Caco-2 (cell line): ENCODE measurements around the gene TK2. TPM values are rescaled to one million over a fixed set of nuclear protein-coding genes. Genes with fewer than 3 reads are reported as not detected.

Source experiments
- BruUV-seq: library from RNA; stranded (reverse); fragments of 400-500 nt; replicated peaks from 2 replicates; lab custom pipeline; 2021; lab: Mats Ljungman, UMichigan
- CTCF ChIA-PET: fragments of 300-600 bp; sonication (Branson Sonifier 250); formaldehyde crosslinking; loops from one replicate; lab custom pipeline; 2022; ENCODE audit warnings: antibody characterized with exemption; lab: Charles Lee
- POLR2A ChIA-PET: fragments of 300-600 bp; sonication (Branson Sonifier 250); formaldehyde crosslinking; loops from one replicate; lab custom pipeline; 2022; ENCODE audit warnings: antibody characterized with exemption; lab: Charles Lee
- DNase-seq, 2 experiments: peaks; one replicate each; pipeline versions ENCODE4 v3.0.0 to v3.0.0-alpha.2; 2020 to 2022
- H3K27me3 ChIP-seq: replicated peaks from 2 replicates; pipeline ENCODE4 v1.6.0; 2011; ENCODE audit warnings: low read length; ENCODE audit not compliant: control insufficient read depth, insufficient read depth
- H3K36me3 ChIP-seq: 2 replicates; pipeline ENCODE4 v1.5.1; 2011; ENCODE audit warnings: low read length; ENCODE audit not compliant: control insufficient read depth, insufficient read depth
- H3K4me1 ChIP-seq: fragments of 250-450 bp; sonication (Bioruptor Pico); 2 replicates; pipeline ENCODE4 v1.5.1; 2020; ENCODE audit warnings: mild to moderate bottlenecking
- H3K4me3 ChIP-seq: 2 replicates; pipeline ENCODE4 v1.5.1; 2011; ENCODE audit warnings: low read depth, mild to moderate bottlenecking, control low read depth, low read length
- H3K9me3 ChIP-seq: fragments of 250-450 bp; sonication (Bioruptor Pico); 2 replicates; pipeline ENCODE4 v1.5.1; 2020; ENCODE audit warnings: mild to moderate bottlenecking, moderate library complexity
- H3K27ac Mint-ChIP-seq: one replicate; pipeline ENCODE4 v1.8.0; 2022; ENCODE audit warnings: mixed read lengths; ENCODE audit not compliant: unreplicated experiment
- H3K27me3 Mint-ChIP-seq: one replicate; pipeline ENCODE4 v1.8.0; 2022; ENCODE audit warnings: mixed read lengths; ENCODE audit not compliant: insufficient read depth, unreplicated experiment
- H3K36me3 Mint-ChIP-seq: one replicate; pipeline ENCODE4 v1.8.0; 2022; ENCODE audit warnings: mild to moderate bottlenecking, mixed read lengths; ENCODE audit not compliant: insufficient read depth, unreplicated experiment
- H3K4me1 Mint-ChIP-seq: one replicate; pipeline ENCODE4 v1.8.0; 2022; ENCODE audit warnings: low read depth, mixed read lengths; ENCODE audit not compliant: unreplicated experiment
- H3K4me3 Mint-ChIP-seq: one replicate; pipeline ENCODE4 v1.8.0; 2022; ENCODE audit warnings: mild to moderate bottlenecking, moderate library complexity, mixed read lengths; ENCODE audit not compliant: unreplicated experiment
- H3K9me3 Mint-ChIP-seq: one replicate; pipeline ENCODE4 v1.8.0; 2022; ENCODE audit warnings: mixed read lengths; ENCODE audit not compliant: unreplicated experiment
- intact Hi-C: fragments of 100-400 bp; cut with micrococcal nuclease; formaldehyde crosslinking; loops from one replicate; pipeline ENCODE4 v1.10.0; 2022; ENCODE audit not compliant: unreplicated experiment
- total RNA-seq: library from RNA; stranded (reverse); gene quantifications from 2 replicates; pipeline ENCODE4 v1.2.3, GENCODE V29; 2022
- TF ChIP-seq, protein P1 (sequence below), 2 experiments: fragments of 200-600 bp in 1 of 2; IDR thresholded peaks; 1 replicate in 1 of 2; 2 replicates in 1 of 2; pipeline versions ENCODE4 v1.5.1 to v1.8.0; 2011 to 2022; ENCODE audit warnings: antibody characterized with exemption in 1 of 2, control low read depth in 1 of 2, inconsistent platforms in 1 of 2, low read depth in 1 of 2, low read length in 1 of 2, mild to moderate bottlenecking in 1 of 2, moderate library complexity in 1 of 2; ENCODE audit not compliant: insufficient read depth in 1 of 2, severe bottlenecking in 1 of 2, unreplicated experiment in 1 of 2

Gene TK2
- total RNA-seq, 1 experiment from 2014 or later, result 18.2 TPM

DNA sequence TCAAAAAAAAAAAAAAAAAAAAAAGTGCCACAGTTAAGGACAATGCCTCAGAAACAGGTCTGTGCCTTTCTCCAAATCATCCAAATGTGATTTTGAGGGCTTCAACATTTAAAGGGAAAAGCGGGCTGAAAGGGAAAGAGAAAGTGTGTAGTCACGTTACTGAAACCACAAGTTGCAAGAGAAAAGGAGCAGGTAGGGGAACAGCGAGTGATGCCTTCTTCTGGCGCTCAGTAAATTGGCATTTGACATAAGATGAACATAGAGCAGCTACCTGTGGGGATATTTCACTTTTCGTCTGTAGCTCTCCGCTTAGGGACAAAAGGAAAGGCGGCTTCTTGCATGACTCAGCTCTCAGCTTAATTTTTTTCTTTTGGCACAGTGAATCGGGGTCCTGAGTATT is 40.4 kb upstream of the TK2 start:
- no peaks in the 10 kb centered on the region for H3K36me3 Mint-ChIP-seq
- Histone ChIP-seq H3K4me1 (no peaks in the 10 kb centered on the region), H3K4me3 (no peak overlapping the region), H3K9me3 (no peaks in the 10 kb centered on the region), H3K36me3 (no peaks in the 10 kb centered on the region), H3K27me3 (no peaks in the 10 kb centered on the region)
- BruUV-seq, result no TSS peak
- H3K4me1 Mint-ChIP-seq, result no peaks in the 10 kb centered on the region
- ChIA-PET CTCF (interaction anchor here (0.6 to 3.0 kb wide), 3 partner anchors 18 to 183 kb away, joined by 4 to 14 read pairs (median 6); no protein-coding TSS in a partner anchor), POLR2A (interaction anchor here (0.6 kb wide), 1 partner anchor 1961 kb away, joined by 5 read pairs; no protein-coding TSS in a partner anchor)
- no peak for DNase-seq
- H3K27ac Mint-ChIP-seq, result no peak overlapping the region
- H3K27me3 Mint-ChIP-seq, result no peaks in the 10 kb centered on the region
- TF ChIP-seq, protein P1, sequence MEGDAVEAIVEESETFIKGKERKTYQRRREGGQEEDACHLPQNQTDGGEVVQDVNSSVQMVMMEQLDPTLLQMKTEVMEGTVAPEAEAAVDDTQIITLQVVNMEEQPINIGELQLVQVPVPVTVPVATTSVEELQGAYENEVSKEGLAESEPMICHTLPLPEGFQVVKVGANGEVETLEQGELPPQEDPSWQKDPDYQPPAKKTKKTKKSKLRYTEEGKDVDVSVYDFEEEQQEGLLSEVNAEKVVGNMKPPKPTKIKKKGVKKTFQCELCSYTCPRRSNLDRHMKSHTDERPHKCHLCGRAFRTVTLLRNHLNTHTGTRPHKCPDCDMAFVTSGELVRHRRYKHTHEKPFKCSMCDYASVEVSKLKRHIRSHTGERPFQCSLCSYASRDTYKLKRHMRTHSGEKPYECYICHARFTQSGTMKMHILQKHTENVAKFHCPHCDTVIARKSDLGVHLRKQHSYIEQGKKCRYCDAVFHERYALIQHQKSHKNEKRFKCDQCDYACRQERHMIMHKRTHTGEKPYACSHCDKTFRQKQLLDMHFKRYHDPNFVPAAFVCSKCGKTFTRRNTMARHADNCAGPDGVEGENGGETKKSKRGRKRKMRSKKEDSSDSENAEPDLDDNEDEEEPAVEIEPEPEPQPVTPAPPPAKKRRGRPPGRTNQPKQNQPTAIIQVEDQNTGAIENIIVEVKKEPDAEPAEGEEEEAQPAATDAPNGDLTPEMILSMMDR (IDR thresholded peaks at IDR 0.05; ENCODE audit: insufficient read depth in 1 of 2, low read depth in 1 of 2, low read length in 1 of 2, severe bottlenecking in 1 of 2, unreplicated experiment in 1 of 2), result no peak
- H3K9me3 Mint-ChIP-seq, result no peaks in the 10 kb centered on the region
- no peak overlapping the region for H3K4me3 Mint-ChIP-seq
- intact Hi-C loops, result no loop called here

DNA sequence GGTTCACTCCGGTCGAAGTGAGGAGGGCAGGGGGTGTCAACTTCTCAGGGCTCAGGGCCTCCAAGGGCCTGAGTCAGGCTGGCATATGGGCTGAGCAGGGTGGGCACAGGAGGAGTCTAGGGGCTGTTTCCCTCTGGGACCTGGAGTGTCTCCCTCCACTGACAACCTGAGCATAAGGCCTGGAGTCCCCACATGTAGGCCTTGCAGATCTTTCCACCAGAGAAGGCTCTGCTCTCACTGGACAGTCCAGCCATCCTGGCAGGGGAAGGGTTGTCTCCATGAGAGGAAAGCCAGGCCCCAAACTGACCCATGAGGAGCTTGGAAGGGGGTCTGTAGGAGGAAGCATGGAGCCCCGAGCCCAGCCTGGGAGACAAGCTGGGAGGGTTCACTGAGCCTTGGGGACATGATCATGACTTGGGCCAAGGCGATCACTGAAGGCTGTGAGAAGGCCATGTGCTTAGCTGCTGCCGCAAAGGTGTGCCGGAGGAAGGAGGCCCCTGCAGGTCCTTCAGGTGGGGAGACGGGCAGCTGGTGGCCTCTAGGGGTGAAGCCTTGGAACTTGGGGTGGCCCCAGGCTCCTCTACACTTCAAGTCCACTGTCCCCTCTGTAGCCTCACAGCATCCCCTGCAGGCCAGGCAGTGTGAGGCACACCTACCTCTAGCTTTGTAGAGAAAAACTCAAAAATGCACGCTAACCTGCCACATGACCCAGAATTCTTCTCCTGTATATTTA is 39.2 kb upstream of the TK2 start:
- ChIA-PET POLR2A (interaction anchor here (0.6 kb wide), 1 partner anchor 10 kb away, joined by 3 read pairs; no protein-coding TSS in a partner anchor), CTCF (interaction anchor here (0.6 to 3.0 kb wide), 4 partner anchors 15 to 182 kb away, joined by 3 to 14 read pairs (median 4); no protein-coding TSS in a partner anchor)
- H3K4me1 Mint-ChIP-seq, result no peaks in the 10 kb centered on the region
- intact Hi-C loops, result loop anchor here (5.0 kb wide), 1 partner anchor 182 kb away; no protein-coding TSS in a partner anchor
- DNase-seq, result peak in 1 of 2 experiments; percentile 48
- no peak overlapping the region for H3K27ac Mint-ChIP-seq
- Histone ChIP-seq H3K4me1 (no peaks in the 10 kb centered on the region), H3K36me3 (no peaks in the 10 kb centered on the region), H3K4me3 (no peak overlapping the region), H3K9me3 (no peaks in the 10 kb centered on the region), H3K27me3 (no peaks in the 10 kb centered on the region)
- H3K27me3 Mint-ChIP-seq, result no peaks in the 10 kb centered on the region
- BruUV-seq, result no TSS peak
- no peak overlapping the region for H3K4me3 Mint-ChIP-seq
- H3K36me3 Mint-ChIP-seq, result no peaks in the 10 kb centered on the region
- no peaks in the 10 kb centered on the region for H3K9me3 Mint-ChIP-seq
- TF ChIP-seq, protein P1 (IDR thresholded peaks at IDR 0.05; ENCODE audit: insufficient read depth in 1 of 2, low read depth in 1 of 2, low read length in 1 of 2, severe bottlenecking in 1 of 2, unreplicated experiment in 1 of 2), result peak; percentile 33 to 76

DNA sequence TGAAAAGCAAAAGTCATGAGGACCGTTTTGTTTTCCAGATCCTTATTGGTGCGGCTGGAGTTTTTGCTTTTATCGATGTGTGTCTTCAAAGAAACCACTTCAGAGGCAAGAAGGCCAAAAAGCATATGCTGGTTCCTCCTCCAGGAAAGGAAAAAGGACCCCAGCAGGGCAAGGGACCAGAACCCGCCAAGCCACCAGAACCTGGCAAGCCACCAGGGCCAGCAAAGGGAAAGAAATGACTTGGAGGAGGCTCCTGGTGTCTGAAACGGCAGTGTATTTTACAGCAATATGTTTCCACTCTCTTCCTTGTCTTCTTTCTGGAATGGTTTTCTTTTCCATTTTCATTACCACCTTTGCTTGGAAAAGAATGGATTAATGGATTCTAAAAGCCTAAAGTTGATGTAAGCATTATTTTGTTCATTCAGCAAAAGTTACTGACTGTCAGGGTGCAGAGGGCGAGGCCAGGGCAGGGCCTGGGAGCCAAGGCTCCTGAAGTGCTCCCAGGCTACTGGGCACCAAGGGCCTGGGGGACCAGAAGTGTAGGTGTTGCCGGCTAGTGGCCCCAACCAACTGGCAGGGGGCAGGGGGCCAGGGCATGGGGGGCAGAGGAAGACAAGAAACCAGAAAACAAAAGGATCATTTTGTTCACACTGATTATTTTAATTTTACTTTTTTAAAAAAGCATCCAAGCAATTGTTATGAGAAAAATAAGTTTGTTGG is 38.1 kb upstream of the TK2 start:
- TF ChIP-seq, protein P1 (IDR thresholded peaks at IDR 0.05; ENCODE audit: insufficient read depth in 1 of 2, low read depth in 1 of 2, low read length in 1 of 2, severe bottlenecking in 1 of 2, unreplicated experiment in 1 of 2), result no peak
- POLR2A ChIA-PET, result no interaction called here
- Histone ChIP-seq H3K4me3 (no peak overlapping the region), H3K9me3 (no peaks in the 10 kb centered on the region), H3K36me3 (no peaks in the 10 kb centered on the region), H3K4me1 (no peaks in the 10 kb centered on the region), H3K27me3 (no peaks in the 10 kb centered on the region)
- intact Hi-C loops, result loop anchor here (5.0 kb wide), 1 partner anchor 181 kb away; no protein-coding TSS in a partner anchor
- Mint-ChIP-seq H3K9me3 (no peaks in the 10 kb centered on the region), H3K27ac (no peak overlapping the region), H3K27me3 (no peaks in the 10 kb centered on the region), H3K4me3 (no peak overlapping the region), H3K36me3 (no peaks in the 10 kb centered on the region), H3K4me1 (no peaks in the 10 kb centered on the region)
- DNase-seq, result no peak
- CTCF ChIA-PET, result interaction anchor here (3.0 kb wide), 1 partner anchor 181 kb away, joined by 14 read pairs; no protein-coding TSS in a partner anchor
- no TSS peak for BruUV-seq
